Measurements from ENCODE around the gene PHF8.

PHF8 gene

GRCh38 chrX:54044126-54044876, at the start of gene PHF8:
TSS of gene PHF8 (minus strand) at chrX:54044473. CDS start at chrX:54042728, 1,745 bp downstream.
- H3K4me3 ChIP-seq (ENCODE audit: low read length) = peak within 1 kb of the TSS; percentile 94
- no peak for TF ChIP-seq ZNF274 (IDR thresholded peaks at IDR 0.05; ENCODE audit: low read depth, low read length)

- H3K4me3 ChIP-seq (ENCODE audit: low read length) = no peak overlapping the region
- no peak for TF ChIP-seq ZNF274 (IDR thresholded peaks at IDR 0.05; ENCODE audit: low read depth, low read length)
Measured at GRCh38 chrX:54093571-54093970, 49.3 kb upstream of the PHF8 start.

- no peak overlapping the region for H3K4me3 ChIP-seq (ENCODE audit: low read length)
- TF ChIP-seq ZNF274 (IDR thresholded peaks at IDR 0.05; ENCODE audit: low read depth, low read length) = no peak
Measured at GRCh38 chrX:54093159-54093558, 48.9 kb upstream of the PHF8 start.

- no peak for TF ChIP-seq ZNF274 (IDR thresholded peaks at IDR 0.05; ENCODE audit: low read depth, low read length)
- no peak overlapping the region for H3K4me3 ChIP-seq (ENCODE audit: low read length)
Measured at GRCh38 chrX:54090880-54091279, 46.6 kb upstream of the PHF8 start.

GRCh38 chrX:54089191-54089590, 44.9 kb upstream of the PHF8 start:
- H3K4me3 ChIP-seq (ENCODE audit: low read length) = no peak overlapping the region
- no peak for TF ChIP-seq ZNF274 (IDR thresholded peaks at IDR 0.05; ENCODE audit: low read depth, low read length)

GRCh38 chrX:54087661-54088060, 43.4 kb upstream of the PHF8 start:
- H3K4me3 ChIP-seq (ENCODE audit: low read length) = no peak overlapping the region
- no peak for TF ChIP-seq ZNF274 (IDR thresholded peaks at IDR 0.05; ENCODE audit: low read depth, low read length)

GRCh38 chrX:54085666-54086065, 41.4 kb upstream of the PHF8 start:
- H3K4me3 ChIP-seq (ENCODE audit: low read length) = no peak overlapping the region
- TF ChIP-seq ZNF274 (IDR thresholded peaks at IDR 0.05; ENCODE audit: low read depth, low read length) = no peak

- H3K4me3 ChIP-seq (ENCODE audit: low read length) = no peak overlapping the region
- TF ChIP-seq ZNF274 (IDR thresholded peaks at IDR 0.05; ENCODE audit: low read depth, low read length) = no peak
Measured at GRCh38 chrX:54076903-54077302, 32.6 kb upstream of the PHF8 start.

GRCh38 chrX:54074826-54075225, 30.6 kb upstream of the PHF8 start:
- no peak overlapping the region for H3K4me3 ChIP-seq (ENCODE audit: low read length)
- no peak for TF ChIP-seq ZNF274 (IDR thresholded peaks at IDR 0.05; ENCODE audit: low read depth, low read length)

GRCh38 chrX:54067766-54068165, 23.5 kb upstream of the PHF8 start:
- no peak for TF ChIP-seq ZNF274 (IDR thresholded peaks at IDR 0.05; ENCODE audit: low read depth, low read length)
- H3K4me3 ChIP-seq (ENCODE audit: low read length) = no peak overlapping the region

GRCh38 chrX:54066841-54067240, 22.6 kb upstream of the PHF8 start:
- no peak for TF ChIP-seq ZNF274 (IDR thresholded peaks at IDR 0.05; ENCODE audit: low read depth, low read length)
- no peak overlapping the region for H3K4me3 ChIP-seq (ENCODE audit: low read length)

GRCh38 chrX:54064564-54064963, 20.3 kb upstream of the PHF8 start:
- H3K4me3 ChIP-seq (ENCODE audit: low read length) = no peak overlapping the region
- TF ChIP-seq ZNF274 (IDR thresholded peaks at IDR 0.05; ENCODE audit: low read depth, low read length) = no peak

GRCh38 chrX:54063361-54063760, 19.1 kb upstream of the PHF8 start:
- no peak overlapping the region for H3K4me3 ChIP-seq (ENCODE audit: low read length)
- no peak for TF ChIP-seq ZNF274 (IDR thresholded peaks at IDR 0.05; ENCODE audit: low read depth, low read length)

GRCh38 chrX:54049801-54050200, 5.5 kb upstream of the PHF8 start:
- no peak overlapping the region for H3K4me3 ChIP-seq (ENCODE audit: low read length)
- no peak for TF ChIP-seq ZNF274 (IDR thresholded peaks at IDR 0.05; ENCODE audit: low read depth, low read length)

GRCh38 chrX:54048412-54048811, 4.1 kb upstream of the PHF8 start:
- no peak for TF ChIP-seq ZNF274 (IDR thresholded peaks at IDR 0.05; ENCODE audit: low read depth, low read length)
- H3K4me3 ChIP-seq (ENCODE audit: low read length) = no peak overlapping the region

Measured in GM08714 (cell line).